GM21526 (cell line): ENCODE measurements around the gene PGA3.
"Not testable (repeated sequence)": the region's sequence is repeated elsewhere in the genome, so short reads cannot be mapped to it uniquely, and the experiment has no call there.

Experiments
- ATAC-seq: cut with Tn5 transposase; IDR thresholded peaks from one replicate; pipeline ENCODE4 v1.9.1; 2021; ENCODE audit warnings: moderate library complexity; ENCODE audit not compliant: unreplicated experiment, low FRiP score

Gene PGA3

GRCh38 chr11:61245284-61245964 lies 42.1 kb downstream of the PGA3 start:
- ATAC-seq: not testable (repeated sequence)

- not testable (repeated sequence) for ATAC-seq
These were observed 44.8 kb downstream of the PGA3 start for GRCh38 chr11:61248071-61248470.

- ATAC-seq: not testable (repeated sequence)
These were observed 45.9 kb downstream of the PGA3 start for GRCh38 chr11:61249201-61249600.

GRCh38 chr11:61250796-61251765 lies 47.8 kb downstream of the PGA3 start:
- not testable (repeated sequence) for ATAC-seq

- not testable (repeated sequence) for ATAC-seq
These were observed 49.0 kb downstream of the PGA3 start for GRCh38 chr11:61252332-61252731.

- peak; percentile 59 for ATAC-seq
These were observed 51.2 kb downstream of the PGA3 start for GRCh38 chr11:61254403-61255025.

- no peak for ATAC-seq
These were observed 53.6 kb downstream of the PGA3 start for GRCh38 chr11:61256710-61257482.

- ATAC-seq: no peak
These were observed 55.2 kb downstream of the PGA3 start for GRCh38 chr11:61258546-61258945.

GRCh38 chr11:61259363-61259762 lies 56.0 kb downstream of the PGA3 start:
- ATAC-seq: no peak
